Mesothelial cell of epicardium (in vitro differentiated cells): ENCODE measurements around the gene GRK6. TPM values are rescaled to one million over a fixed set of nuclear protein-coding genes. Genes with fewer than 3 reads are reported as not detected.

Source experiments
- DNase-seq, 2 experiments: peaks; one replicate each; pipeline ENCODE4 v3.0.0; 2021; ENCODE audit warnings: low spot score in 2 of 2; ENCODE audit not compliant: unreplicated experiment in 2 of 2
- H3K27ac Mint-ChIP-seq: 2 replicates; pipeline ENCODE4 v1.8.0; 2021; ENCODE audit warnings: mixed read lengths
- H3K27me3 Mint-ChIP-seq: 2 replicates; pipeline ENCODE4 v1.8.0; 2021; ENCODE audit warnings: low read depth, mixed read lengths
- H3K36me3 Mint-ChIP-seq: 2 replicates; pipeline ENCODE4 v1.8.0; 2021; ENCODE audit warnings: mixed read lengths
- H3K4me1 Mint-ChIP-seq: 2 replicates; pipeline ENCODE4 v1.8.0; 2021; ENCODE audit warnings: mixed read lengths
- H3K4me3 Mint-ChIP-seq: 2 replicates; pipeline ENCODE4 v1.8.0; 2021; ENCODE audit warnings: mild to moderate bottlenecking, moderate library complexity, mixed read lengths
- H3K9me3 Mint-ChIP-seq: 2 replicates; pipeline ENCODE4 v1.8.0; 2021; ENCODE audit warnings: mixed read lengths
- total RNA-seq: library from RNA; stranded (reverse); gene quantifications from 3 replicates; pipeline ENCODE4 v1.2.1, GENCODE V29; 2021
- TF ChIP-seq, protein P1 (sequence below): fragments of 200-600 bp; sonication (generic); IDR thresholded peaks from one replicate; pipeline ENCODE4 v1.5.0; 2021; ENCODE audit warnings: antibody characterized with exemption; ENCODE audit not compliant: unreplicated experiment

GRK6 gene
- total RNA-seq, 1 donor from 2014 or later, result 48.2 TPM

DNA sequence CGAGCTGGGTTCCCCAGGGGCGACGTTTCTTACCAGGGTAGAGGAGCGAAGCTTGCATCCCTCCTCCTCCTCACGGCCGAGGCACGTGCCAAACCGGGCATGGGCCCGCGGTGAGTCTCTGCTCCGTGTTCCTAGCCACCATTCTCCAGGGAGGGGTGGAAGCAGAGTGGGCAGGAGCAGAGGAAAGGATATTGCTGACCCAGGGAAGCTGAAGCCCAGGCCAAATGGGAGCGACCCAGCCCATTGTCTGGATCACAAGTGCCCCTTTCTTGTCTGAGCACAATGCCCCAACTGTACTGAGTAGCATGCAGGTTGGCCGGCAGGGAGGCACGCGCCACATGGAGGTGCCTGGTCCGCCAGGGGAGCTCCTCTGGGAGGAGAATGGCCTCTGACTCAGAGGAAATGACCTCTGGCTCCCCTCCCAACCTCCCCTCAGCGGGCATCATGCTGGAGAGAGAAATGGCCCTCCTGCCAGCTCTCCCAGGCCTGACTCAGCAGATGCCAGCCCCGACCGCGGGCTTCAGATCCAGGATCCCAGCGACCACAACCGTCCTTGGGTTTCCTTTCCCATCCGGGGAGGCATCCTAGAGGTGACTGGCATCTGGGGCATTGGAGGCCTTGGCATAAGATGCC, 21.3 kb downstream of the GRK6 start:
- H3K9me3 Mint-ChIP-seq, result no peaks in the 10 kb centered on the region
- peaks cover 30% of the 10 kb centered on the region for H3K27me3 Mint-ChIP-seq
- H3K36me3 Mint-ChIP-seq, result no peaks in the 10 kb centered on the region
- TF ChIP-seq, protein P1, sequence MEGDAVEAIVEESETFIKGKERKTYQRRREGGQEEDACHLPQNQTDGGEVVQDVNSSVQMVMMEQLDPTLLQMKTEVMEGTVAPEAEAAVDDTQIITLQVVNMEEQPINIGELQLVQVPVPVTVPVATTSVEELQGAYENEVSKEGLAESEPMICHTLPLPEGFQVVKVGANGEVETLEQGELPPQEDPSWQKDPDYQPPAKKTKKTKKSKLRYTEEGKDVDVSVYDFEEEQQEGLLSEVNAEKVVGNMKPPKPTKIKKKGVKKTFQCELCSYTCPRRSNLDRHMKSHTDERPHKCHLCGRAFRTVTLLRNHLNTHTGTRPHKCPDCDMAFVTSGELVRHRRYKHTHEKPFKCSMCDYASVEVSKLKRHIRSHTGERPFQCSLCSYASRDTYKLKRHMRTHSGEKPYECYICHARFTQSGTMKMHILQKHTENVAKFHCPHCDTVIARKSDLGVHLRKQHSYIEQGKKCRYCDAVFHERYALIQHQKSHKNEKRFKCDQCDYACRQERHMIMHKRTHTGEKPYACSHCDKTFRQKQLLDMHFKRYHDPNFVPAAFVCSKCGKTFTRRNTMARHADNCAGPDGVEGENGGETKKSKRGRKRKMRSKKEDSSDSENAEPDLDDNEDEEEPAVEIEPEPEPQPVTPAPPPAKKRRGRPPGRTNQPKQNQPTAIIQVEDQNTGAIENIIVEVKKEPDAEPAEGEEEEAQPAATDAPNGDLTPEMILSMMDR, result no peak
- H3K27ac Mint-ChIP-seq, result no peak overlapping the region
- DNase-seq, result no peak
- H3K4me3 Mint-ChIP-seq, result peak overlapping the region; percentile 58
- H3K4me1 Mint-ChIP-seq, result peaks cover 23% of the 10 kb centered on the region

DNA sequence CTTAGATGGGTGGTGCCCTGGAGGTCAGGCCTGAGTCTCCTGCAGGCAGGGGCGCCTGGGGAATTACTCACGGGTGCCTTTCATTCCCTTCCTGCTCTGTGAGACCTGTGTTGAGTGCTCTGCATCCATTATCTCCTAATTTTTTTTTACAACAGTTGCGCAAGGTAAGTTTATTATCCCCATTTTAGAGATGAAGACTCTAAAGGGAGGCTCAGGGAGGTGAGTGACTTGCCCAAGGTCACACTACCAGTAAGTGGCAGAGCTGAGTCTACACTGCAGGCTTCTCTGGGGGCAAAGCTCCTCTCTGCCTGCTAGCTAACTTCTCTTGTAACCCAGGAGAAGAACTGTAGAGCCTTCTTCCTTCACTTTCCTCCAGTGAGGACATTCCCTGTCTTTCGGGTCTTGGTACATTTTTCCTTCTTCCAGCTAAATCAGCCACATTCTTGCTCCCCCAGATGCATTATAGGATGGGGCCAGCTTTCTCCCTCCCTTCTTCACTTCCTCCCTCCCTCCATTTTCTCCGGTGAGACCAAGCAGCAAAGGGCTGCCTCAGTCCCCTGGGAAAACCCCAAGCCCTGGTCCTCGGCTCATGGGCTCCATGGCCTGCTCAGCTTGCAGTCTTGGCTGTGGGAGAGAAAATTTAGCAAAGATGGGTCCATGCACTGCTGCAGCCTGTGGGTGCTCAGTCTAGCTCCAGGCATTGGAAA, 21.9 kb downstream of the GRK6 start:
- peaks cover 25% of the 10 kb centered on the region for H3K4me1 Mint-ChIP-seq
- TF ChIP-seq, protein P1, result no peak
- no peak overlapping the region for H3K27ac Mint-ChIP-seq
- H3K27me3 Mint-ChIP-seq, result peaks cover 30% of the 10 kb centered on the region
- DNase-seq, result no peak
- no peaks in the 10 kb centered on the region for H3K36me3 Mint-ChIP-seq
- H3K4me3 Mint-ChIP-seq, result peak overlapping the region; percentile 58
- no peaks in the 10 kb centered on the region for H3K9me3 Mint-ChIP-seq

DNA sequence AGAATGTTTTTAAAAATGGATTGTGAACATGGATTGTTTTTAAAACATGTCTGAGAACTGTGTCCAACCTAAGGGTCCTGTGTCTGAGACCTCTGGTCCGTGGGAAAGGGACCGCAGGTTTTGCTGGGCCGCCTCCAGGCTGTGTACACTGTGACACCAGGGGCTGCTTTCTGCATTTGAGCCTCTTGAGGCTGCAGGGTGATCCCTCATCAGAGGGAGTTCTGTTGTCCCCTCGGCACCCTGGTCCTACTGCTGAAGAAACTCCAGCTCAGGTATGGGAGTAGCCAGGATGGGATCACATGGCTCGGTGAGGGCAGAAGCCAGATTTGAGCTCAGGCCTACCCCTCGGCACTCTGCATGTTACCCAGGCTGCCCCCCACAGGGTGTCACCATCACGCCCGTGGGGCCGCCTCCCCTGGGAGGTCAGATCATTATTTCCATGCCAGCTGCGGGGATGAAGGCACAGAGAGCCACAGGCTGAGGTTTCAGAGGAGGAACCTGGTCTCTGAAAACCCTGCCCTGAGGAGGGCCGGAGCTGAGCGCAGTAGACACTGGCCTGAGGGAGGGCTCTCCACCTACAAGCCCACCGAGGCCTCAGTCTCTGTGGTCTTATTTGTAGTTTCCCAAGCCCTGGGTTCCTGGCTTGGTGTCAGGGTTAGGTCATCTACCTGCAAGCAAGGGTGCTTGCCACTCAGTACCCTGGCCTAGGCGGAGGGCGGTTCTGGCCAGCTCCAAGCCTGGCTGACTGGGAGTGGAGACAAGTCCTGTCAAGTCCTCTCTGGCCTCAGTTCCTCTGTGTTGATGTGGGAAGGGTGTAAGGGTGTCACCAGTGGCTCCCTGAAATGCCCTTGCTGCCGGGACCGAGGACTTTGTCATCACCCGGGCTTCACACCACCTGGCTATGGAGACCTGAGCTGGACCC, 22.9 kb downstream of the GRK6 start:
- no peaks in the 10 kb centered on the region for H3K36me3 Mint-ChIP-seq
- no peak overlapping the region for H3K27ac Mint-ChIP-seq
- peaks cover 28% of the 10 kb centered on the region for H3K4me1 Mint-ChIP-seq
- TF ChIP-seq, protein P1, result no peak
- H3K27me3 Mint-ChIP-seq, result peaks cover 31% of the 10 kb centered on the region
- no peaks in the 10 kb centered on the region for H3K9me3 Mint-ChIP-seq
- no peak overlapping the region for H3K4me3 Mint-ChIP-seq
- no peak for DNase-seq

DNA sequence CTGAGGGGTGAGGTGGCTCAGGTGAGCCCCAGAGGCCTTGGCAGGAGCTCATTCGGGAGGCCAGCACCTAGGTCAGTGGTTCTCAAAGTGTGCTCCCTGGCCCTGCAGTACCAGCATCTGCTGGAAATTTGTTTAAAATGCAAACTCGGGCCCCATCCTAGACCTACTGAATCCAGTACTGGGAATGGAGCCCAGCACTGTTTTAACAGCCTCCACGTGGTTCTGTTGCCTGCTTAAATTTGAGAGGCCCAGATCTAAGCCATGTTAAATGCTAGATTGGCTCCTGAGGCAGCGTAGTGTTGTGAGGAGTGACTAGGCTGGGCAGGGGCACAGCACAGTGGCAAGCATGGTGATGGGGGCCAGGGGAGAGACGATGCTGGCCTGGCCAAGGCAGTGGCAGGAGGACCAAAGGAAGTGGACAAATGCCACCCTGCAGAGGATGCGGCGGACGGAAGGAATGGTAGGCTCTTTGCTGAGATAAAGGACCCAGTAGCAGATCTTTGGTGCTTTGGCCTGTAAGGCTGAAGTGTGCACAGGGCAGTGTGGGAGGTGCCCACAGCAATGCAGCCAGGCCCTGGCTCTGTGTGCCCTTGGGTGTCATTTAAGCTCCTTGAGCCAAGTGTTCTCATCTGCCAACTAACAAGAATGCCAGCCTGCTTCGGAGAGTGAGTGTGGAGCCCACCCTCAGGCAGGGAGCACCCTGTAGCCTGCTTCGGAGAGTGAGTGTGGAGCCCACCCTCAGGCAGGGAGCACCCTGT, 24.4 kb downstream of the GRK6 start:
- Mint-ChIP-seq H3K9me3 (no peaks in the 10 kb centered on the region), H3K4me3 (no peak overlapping the region), H3K36me3 (no peaks in the 10 kb centered on the region), H3K27ac (no peak overlapping the region), H3K4me1 (peaks cover 18% of the 10 kb centered on the region), H3K27me3 (peaks cover 19% of the 10 kb centered on the region)
- DNase-seq, result no peak
- TF ChIP-seq, protein P1, result no peak
